NB4 (cell line): ENCODE measurements around the gene SELENOM.

Experiments used
- MYC ChIP-seq: IDR thresholded peaks from 2 replicates; pipeline ENCODE4 v1.6.1; 2011; ENCODE audit warnings: low read depth, low read length
- POLR2A ChIP-seq: IDR thresholded peaks from 2 replicates; pipeline ENCODE4 v1.6.1; 2011; ENCODE audit warnings: mild to moderate bottlenecking; ENCODE audit not compliant: insufficient read length; ENCODE audit errors: extremely low read depth
- TF ChIP-seq, protein P1 (sequence below): IDR thresholded peaks from one replicate; pipeline ENCODE4 v1.5.1; 2012; ENCODE audit warnings: low read depth, low read length
- TF ChIP-seq, protein P2 (sequence below): IDR thresholded peaks from 2 replicates; pipeline ENCODE4 v1.6.1; 2011; ENCODE audit warnings: low read depth, low read length

DNA sequence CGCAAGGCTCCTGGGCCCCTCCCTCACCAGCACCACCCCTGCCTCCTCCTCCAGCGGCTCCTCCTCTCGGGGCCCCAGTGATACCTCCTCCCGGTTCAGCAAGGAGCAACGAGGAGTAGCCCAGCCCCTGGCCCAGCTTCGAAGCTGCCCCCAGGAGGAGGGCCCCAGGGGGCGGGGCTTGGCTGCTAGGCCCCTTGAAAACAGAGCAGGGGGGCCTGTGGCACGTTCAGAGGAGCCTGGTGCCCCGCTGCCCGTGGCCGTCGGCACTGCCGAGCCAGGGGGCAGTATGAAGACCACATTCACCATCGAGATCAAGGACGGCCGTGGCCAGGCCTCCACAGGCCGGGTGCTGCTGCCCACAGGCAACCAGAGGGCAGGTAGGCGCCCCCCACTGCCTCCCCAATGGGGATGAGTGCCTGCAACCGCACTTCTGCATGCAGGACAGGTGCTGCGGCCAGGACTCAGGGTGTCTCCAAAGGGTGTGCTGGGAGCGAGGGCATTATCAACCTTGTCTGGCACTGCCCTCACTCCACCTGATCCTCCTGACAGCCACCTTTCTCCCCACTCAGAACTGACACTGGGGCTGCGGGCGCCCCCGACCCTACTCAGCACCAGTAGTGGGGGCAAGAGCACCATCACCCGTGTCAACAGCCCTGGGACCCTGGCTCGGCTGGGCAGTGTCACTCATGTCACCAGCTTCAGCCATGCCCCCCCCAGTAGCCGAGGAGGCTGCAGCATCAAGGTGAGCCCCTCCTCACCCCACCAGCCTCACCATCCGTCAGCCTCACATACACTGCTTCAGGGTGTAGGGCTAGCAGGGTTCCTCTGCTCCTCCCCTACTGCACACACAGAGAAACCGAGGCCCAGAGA, 16.0 kb downstream of the SELENOM start:
- TF ChIP-seq, protein P1, sequence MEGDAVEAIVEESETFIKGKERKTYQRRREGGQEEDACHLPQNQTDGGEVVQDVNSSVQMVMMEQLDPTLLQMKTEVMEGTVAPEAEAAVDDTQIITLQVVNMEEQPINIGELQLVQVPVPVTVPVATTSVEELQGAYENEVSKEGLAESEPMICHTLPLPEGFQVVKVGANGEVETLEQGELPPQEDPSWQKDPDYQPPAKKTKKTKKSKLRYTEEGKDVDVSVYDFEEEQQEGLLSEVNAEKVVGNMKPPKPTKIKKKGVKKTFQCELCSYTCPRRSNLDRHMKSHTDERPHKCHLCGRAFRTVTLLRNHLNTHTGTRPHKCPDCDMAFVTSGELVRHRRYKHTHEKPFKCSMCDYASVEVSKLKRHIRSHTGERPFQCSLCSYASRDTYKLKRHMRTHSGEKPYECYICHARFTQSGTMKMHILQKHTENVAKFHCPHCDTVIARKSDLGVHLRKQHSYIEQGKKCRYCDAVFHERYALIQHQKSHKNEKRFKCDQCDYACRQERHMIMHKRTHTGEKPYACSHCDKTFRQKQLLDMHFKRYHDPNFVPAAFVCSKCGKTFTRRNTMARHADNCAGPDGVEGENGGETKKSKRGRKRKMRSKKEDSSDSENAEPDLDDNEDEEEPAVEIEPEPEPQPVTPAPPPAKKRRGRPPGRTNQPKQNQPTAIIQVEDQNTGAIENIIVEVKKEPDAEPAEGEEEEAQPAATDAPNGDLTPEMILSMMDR = no peak
- TF ChIP-seq, protein P2, sequence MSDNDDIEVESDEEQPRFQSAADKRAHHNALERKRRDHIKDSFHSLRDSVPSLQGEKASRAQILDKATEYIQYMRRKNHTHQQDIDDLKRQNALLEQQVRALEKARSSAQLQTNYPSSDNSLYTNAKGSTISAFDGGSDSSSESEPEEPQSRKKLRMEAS = no peak
- TF ChIP-seq POLR2A (no peak), MYC (no peak)
